LNCaP clone FGC (cell line): ENCODE measurements around the gene CYTH4.

ENCODE experiments used
- DNase-seq: peaks from one replicate; pipeline ENCODE4 v3.0.0-alpha.2; 2011; ENCODE audit warnings: low read depth
- H3K4me3 ChIP-seq: 2 replicates; pipeline ENCODE4 v1.5.1; 2011; ENCODE audit warnings: mild to moderate bottlenecking, low read depth, low read length, control low read depth
- TF ChIP-seq, protein P1 (sequence below): IDR thresholded peaks from 2 replicates; pipeline ENCODE4 v1.5.1; 2012; ENCODE audit warnings: mild to moderate bottlenecking; ENCODE audit not compliant: control insufficient read depth, insufficient read depth; ENCODE audit errors: extremely low read depth

CYTH4 gene

DNA sequence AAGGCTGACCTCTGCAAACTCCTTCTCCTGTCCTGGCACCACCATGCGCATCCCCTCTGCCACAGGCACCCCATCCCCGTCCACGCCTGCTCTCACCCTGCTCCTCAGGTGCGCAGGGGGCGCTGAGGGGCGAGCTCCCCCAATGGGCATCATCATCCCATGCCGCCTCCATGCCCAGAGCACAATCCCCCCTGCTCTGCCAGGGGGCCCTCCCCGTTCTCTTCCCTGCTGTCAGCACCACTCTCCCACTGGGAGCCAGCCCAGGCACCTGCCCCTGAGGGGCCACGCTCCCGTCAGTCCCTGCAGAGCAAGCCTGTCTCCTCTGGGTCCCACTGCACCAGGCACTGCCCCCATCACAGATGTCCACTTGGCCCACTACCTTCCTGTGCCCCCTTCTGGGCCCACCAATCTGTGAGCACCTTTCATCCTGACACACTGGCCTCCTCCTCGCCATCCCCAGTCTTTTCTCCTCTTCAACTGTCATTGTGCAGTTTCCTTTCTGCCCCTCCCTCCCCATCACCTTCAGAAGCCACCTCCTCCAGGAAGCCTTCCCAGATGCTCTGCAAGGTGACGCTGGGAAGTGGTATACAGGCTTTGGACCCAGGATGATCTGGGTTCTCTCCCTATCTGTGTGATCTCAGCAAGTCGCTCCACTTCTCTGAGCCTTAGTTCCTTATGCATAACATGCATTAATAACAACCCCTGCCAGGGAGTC lies 62.6 kb downstream of the CYTH4 start:
- TF ChIP-seq, protein P1, sequence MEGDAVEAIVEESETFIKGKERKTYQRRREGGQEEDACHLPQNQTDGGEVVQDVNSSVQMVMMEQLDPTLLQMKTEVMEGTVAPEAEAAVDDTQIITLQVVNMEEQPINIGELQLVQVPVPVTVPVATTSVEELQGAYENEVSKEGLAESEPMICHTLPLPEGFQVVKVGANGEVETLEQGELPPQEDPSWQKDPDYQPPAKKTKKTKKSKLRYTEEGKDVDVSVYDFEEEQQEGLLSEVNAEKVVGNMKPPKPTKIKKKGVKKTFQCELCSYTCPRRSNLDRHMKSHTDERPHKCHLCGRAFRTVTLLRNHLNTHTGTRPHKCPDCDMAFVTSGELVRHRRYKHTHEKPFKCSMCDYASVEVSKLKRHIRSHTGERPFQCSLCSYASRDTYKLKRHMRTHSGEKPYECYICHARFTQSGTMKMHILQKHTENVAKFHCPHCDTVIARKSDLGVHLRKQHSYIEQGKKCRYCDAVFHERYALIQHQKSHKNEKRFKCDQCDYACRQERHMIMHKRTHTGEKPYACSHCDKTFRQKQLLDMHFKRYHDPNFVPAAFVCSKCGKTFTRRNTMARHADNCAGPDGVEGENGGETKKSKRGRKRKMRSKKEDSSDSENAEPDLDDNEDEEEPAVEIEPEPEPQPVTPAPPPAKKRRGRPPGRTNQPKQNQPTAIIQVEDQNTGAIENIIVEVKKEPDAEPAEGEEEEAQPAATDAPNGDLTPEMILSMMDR: no peak
- no peak for DNase-seq
- no peak overlapping the region for H3K4me3 ChIP-seq

DNA sequence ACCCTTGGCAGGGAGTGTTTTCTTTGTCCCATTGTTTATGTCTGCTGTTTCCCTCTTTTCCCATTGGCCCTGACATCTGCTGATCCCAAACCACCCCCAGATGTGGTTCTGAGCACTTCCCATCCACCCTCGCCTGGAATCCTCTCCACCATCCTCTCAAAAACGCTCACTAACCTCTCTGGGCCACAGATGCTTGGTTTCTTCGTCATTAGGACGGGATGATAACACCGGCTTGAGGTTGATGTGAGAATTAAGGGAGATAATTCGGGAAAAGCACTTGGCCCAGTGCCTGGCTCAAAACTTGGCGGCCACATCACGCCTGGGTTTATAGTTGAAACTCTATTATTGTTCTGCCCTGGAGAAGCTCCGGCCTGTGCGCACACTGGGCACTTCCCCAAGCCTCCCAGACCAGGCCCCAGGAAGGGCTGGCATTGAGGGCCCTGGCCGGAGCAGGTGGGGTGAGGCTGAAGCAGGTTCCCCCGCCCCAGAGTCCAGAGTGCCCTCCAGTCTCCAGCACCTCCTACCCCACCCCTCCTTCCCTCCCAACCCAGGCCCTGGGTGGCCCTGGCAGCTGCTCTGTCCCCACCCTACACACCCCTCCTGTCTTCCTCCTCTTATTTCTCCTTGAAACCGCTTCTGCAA lies 63.7 kb downstream of the CYTH4 start:
- H3K4me3 ChIP-seq: no peak overlapping the region
- TF ChIP-seq, protein P1: no peak
- no peak for DNase-seq

DNA sequence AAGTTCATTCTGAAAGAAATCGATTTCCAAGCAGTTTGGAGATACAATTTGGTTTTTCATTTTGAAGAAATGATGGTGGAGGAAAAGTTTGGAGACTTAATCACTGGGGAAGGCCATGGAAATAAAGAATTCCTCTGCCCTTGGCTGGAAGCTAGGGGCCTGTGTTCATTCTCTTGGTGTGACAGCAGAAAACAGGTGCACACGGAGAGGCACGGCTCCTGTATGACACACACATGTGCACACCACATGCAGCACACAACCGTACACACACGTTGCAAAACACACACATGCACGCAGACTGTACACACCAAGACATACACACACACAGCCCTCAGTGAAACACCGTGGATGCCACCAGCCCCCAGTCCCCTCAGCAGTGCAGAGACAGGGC lies 64.2 kb downstream of the CYTH4 start:
- DNase-seq: no peak
- TF ChIP-seq, protein P1: no peak
- H3K4me3 ChIP-seq: no peak overlapping the region

DNA sequence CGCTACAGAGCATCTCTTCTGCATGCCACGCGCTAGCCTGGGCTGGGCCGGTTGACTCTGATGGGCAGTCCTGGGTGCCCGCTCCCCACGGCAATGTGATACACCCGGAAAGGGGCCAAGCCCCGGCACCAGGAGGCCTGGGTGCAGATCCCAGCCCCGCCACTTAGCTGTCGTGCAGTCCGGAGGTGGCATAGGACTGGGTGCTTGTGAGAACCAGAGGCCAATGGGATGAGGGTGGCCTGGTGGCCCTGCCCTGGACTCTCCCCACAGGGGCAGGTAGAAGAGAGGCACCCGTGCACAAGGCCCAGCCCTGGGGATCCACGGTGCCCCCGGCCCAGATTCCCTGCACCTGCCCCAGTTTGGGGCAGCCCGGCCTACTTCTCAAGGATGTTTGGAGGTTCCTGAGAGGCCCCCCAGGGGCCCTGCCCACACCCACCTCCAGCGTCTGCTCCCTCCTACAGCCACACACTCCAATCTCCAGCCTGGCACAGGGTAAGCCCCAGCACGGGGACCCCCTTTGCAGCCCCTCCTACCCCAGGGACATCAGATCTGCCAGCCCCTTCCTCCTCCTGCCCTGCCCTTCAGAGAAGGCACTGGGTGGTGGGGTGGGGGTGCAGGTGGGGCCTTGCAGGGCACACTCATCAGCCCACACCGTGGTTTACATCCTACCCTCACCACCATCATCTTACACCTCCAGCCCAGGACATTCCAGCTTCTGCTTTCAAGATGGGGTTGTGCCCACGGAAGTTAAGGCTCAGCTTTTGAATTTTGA lies 66.9 kb downstream of the CYTH4 start:
- DNase-seq: no peak
- H3K4me3 ChIP-seq: no peak overlapping the region
- TF ChIP-seq, protein P1: no peak

DNA sequence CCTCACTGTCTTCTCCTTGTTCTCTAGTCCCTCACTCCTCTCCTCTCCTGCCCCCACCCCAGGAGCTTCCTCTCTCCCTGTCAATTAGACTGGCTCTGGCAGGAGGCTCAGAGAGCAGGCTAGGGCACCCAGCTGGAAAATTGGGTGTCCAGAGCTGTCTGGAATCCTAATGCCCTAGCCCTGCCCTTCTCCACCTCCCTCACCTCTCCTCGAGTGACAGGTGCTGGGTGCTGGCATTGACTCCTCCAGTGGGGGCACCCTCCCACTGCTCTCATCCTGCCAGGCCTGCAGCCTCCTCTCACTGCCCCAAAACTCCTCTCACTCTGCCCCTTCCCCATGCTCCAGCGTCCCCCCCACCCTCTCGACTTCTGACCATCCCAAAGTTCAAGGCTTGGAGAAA lies 68.9 kb downstream of the CYTH4 start:
- TF ChIP-seq, protein P1: no peak
- H3K4me3 ChIP-seq: no peak overlapping the region
- no peak for DNase-seq

DNA sequence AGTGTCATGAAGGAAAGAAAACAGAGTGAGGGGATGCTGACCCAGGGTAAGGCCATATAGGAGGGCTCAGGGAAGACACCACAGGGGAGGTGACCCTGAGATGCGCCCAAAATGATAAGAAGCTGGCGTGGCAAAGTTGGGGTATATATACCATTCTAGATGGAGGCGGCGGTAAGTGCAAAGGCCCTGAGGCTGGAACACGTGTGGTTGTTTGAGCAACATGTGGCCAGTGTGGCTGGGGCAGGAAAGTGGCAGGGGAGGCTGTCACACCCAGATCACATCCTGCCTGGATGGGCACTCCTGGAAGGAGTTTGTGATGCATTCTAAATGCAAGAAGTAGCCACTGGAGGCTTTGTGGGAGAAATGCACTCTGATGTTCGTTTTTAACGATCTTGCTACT lies 70.2 kb downstream of the CYTH4 start:
- TF ChIP-seq, protein P1: no peak
- no peak overlapping the region for H3K4me3 ChIP-seq
- no peak for DNase-seq
